H1 (cell line): ENCODE results near the gene LIMS1. TPM values are rescaled to one million over a fixed set of nuclear protein-coding genes. Genes with fewer than 3 reads are reported as not detected.
"Not testable (repeated sequence)": the region's sequence is repeated elsewhere in the genome, so short reads cannot be mapped to it uniquely, and the experiment has no call there.

Experiments
- CTCF ChIA-PET: fragments of 300-600 bp; sonication (Branson Sonifier 250); formaldehyde crosslinking; loops from one replicate; lab custom pipeline; 2021; ENCODE audit not compliant: partially characterized antibody; lab: Charles Lee
- POLR2A ChIA-PET: fragments of 300-600 bp; sonication (Branson Sonifier 250); formaldehyde crosslinking; loops from one replicate; lab custom pipeline; 2021; ENCODE audit warnings: inconsistent platforms; ENCODE audit not compliant: partially characterized antibody; lab: Charles Lee
- DNase-seq, 2 experiments: peaks; one replicate each; pipeline versions ENCODE4 v3.0.0 to v3.0.0-alpha.2; 2010 to 2022; ENCODE audit warnings: low spot score in 2 of 2, low read depth in 1 of 2, mixed read lengths in 1 of 2
- FAIRE-seq: peaks from 2 replicates; lab custom pipeline; 2011; peaks lifted over from hg19 to GRCh38; lab: Jason Lieb, UNC
- H2AFZ ChIP-seq: 2 replicates; pipeline ENCODE4 v1.8.1; 2012; ENCODE audit warnings: low read length, inconsistent platforms
- H2AK5ac ChIP-seq: 2 replicates; pipeline ENCODE4 v1.6.1; 2013; ENCODE audit warnings: low read depth, low read length
- H2BK120ac ChIP-seq: replicated peaks from 2 replicates; pipeline ENCODE3; 2013; ENCODE audit warnings: low read depth, low read length, inconsistent platforms
- H2BK12ac ChIP-seq: 2 replicates; pipeline ENCODE4 v1.6.1; 2013; ENCODE audit warnings: low read depth, low read length
- H2BK15ac ChIP-seq: 2 replicates; pipeline ENCODE4 v1.6.1; 2013; ENCODE audit warnings: low read length
- H2BK20ac ChIP-seq: 2 replicates; pipeline ENCODE4 v1.6.1; 2013; ENCODE audit warnings: low read length
- H2BK5ac ChIP-seq: 2 replicates; pipeline ENCODE4 v1.6.1; 2013; ENCODE audit warnings: low read depth, low read length
- H3K14ac ChIP-seq: 2 replicates; pipeline ENCODE4 v1.6.1; 2013; ENCODE audit warnings: inconsistent platforms; ENCODE audit not compliant: insufficient read length
- H3K18ac ChIP-seq: 2 replicates; pipeline ENCODE4 v1.6.1; 2013; ENCODE audit warnings: low read length; ENCODE audit errors: extremely low read depth
- H3K23ac ChIP-seq: 2 replicates; pipeline ENCODE4 v1.6.1; 2013; ENCODE audit warnings: inconsistent platforms; ENCODE audit not compliant: insufficient read length
- H3K23me2 ChIP-seq: 2 replicates; pipeline ENCODE4 v1.6.1; 2013; ENCODE audit warnings: low read depth, low read length
- H3K27ac ChIP-seq: 2 replicates; pipeline ENCODE4 v1.6.1; 2011; ENCODE audit warnings: low read depth, low read length, inconsistent platforms
- H3K27me3 ChIP-seq, 4 experiments: replicated peaks in 1 of 4; 1 replicate in 1 of 4; 2 replicates in 3 of 4; pipeline versions ENCODE4 v1.6.1 to v1.8.1; 2011 to 2013; ENCODE audit warnings: low read length in 3 of 4, mild to moderate bottlenecking in 3 of 4, inconsistent platforms in 2 of 4, mixed read lengths in 2 of 4, moderate library complexity in 1 of 4; ENCODE audit not compliant: control insufficient read depth in 3 of 4, insufficient read depth in 3 of 4; ENCODE audit errors: extremely low read depth in 1 of 4
- H3K36me3 ChIP-seq, 4 experiments: 2 replicates each; pipeline versions ENCODE4 v1.6.1 to v1.8.1; 2011 to 2013; ENCODE audit warnings: mild to moderate bottlenecking in 4 of 4, low read length in 3 of 4, moderate library complexity in 2 of 4, control low read depth in 1 of 4, inconsistent platforms in 1 of 4; ENCODE audit not compliant: insufficient read depth in 4 of 4, control insufficient read depth in 2 of 4
- H3K4ac ChIP-seq: replicated peaks from 2 replicates; pipeline ENCODE3; 2013; ENCODE audit warnings: low read length, low read depth, mixed read lengths, inconsistent platforms; ENCODE audit not compliant: insufficient read length
- H3K4me1 ChIP-seq, 4 experiments: replicated peaks in 1 of 4; 1 replicate in 1 of 4; 2 replicates in 3 of 4; pipeline versions ENCODE4 v1.6.1 to v1.8.1; 2011 to 2013; ENCODE audit warnings: low read length in 3 of 4, inconsistent platforms in 2 of 4, mixed read lengths in 1 of 4; ENCODE audit not compliant: insufficient read depth in 4 of 4, control insufficient read depth in 3 of 4
- H3K4me2 ChIP-seq, 2 experiments: 2 replicates each; pipeline versions ENCODE4 v1.6.1 to v1.8.1; 2011 to 2013; ENCODE audit warnings: low read depth in 2 of 2, low read length in 2 of 2, control low read depth in 1 of 2, inconsistent platforms in 1 of 2, mild to moderate bottlenecking in 1 of 2; ENCODE audit not compliant: insufficient read depth in 1 of 2
- H3K4me3 ChIP-seq, 4 experiments: fragments of 200-600, 300-600 bp in 1 of 4; sonication (generic), shearing (Covaris generic), sonication (Bioruptor Twin) in 1 of 4; 2 replicates each; pipeline versions ENCODE4 v1.5.1 to v1.8.1; 2011 to 2016; ENCODE audit warnings: low read length in 4 of 4, low read depth in 3 of 4, control low read depth in 2 of 4, inconsistent platforms in 2 of 4, mild to moderate bottlenecking in 2 of 4, mixed read lengths in 1 of 4, moderate library complexity in 1 of 4; ENCODE audit not compliant: insufficient read depth in 2 of 4; ENCODE audit errors: extremely low read depth in 1 of 4
- H3K56ac ChIP-seq: replicated peaks from 2 replicates; pipeline ENCODE3; 2013; ENCODE audit warnings: low read depth, mild to moderate bottlenecking, mixed read lengths, low read length, inconsistent platforms; ENCODE audit not compliant: insufficient read length
- H3K79me1 ChIP-seq: 2 replicates; pipeline ENCODE4 v1.6.1; 2013; ENCODE audit warnings: low read depth, low read length, control low read depth
- H3K79me2 ChIP-seq, 2 experiments: 2 replicates each; pipeline versions ENCODE4 v1.6.1 to v1.8.1; 2012 to 2013; ENCODE audit warnings: low read length in 2 of 2, mild to moderate bottlenecking in 2 of 2, inconsistent platforms in 1 of 2; ENCODE audit not compliant: insufficient read depth in 2 of 2, control insufficient read depth in 1 of 2
- H3K9ac ChIP-seq, 4 experiments: replicated peaks in 1 of 4; 1 replicate in 1 of 4; 2 replicates in 3 of 4; pipeline versions ENCODE4 v1.6.1 to v1.8.1; 2011 to 2013; ENCODE audit warnings: low read depth in 3 of 4, low read length in 3 of 4, control low read depth in 2 of 4, mild to moderate bottlenecking in 2 of 4, moderate library complexity in 2 of 4, inconsistent platforms in 1 of 4; ENCODE audit errors: extremely low read depth in 1 of 4
- H3K9me3 ChIP-seq, 2 experiments: 2 replicates each; pipeline versions ENCODE4 v1.6.1 to v1.8.1; 2012 to 2013; ENCODE audit warnings: mild to moderate bottlenecking in 2 of 2, moderate library complexity in 2 of 2, control low read depth in 1 of 2, inconsistent platforms in 1 of 2, low read depth in 1 of 2, low read length in 1 of 2, mixed read lengths in 1 of 2; ENCODE audit not compliant: insufficient read depth in 2 of 2
- H4K20me1 ChIP-seq, 2 experiments: replicated peaks in 1 of 2; 2 replicates each; pipeline versions ENCODE3 to v1.8.1; 2011 to 2013; ENCODE audit warnings: inconsistent platforms in 2 of 2, low read length in 2 of 2, mild to moderate bottlenecking in 1 of 2; ENCODE audit not compliant: insufficient read depth in 2 of 2, control insufficient read depth in 1 of 2
- H4K5ac ChIP-seq: 2 replicates; pipeline ENCODE4 v1.6.1; 2013; ENCODE audit warnings: low read length, low read depth, mixed read lengths, inconsistent platforms; ENCODE audit not compliant: insufficient read length
- H4K8ac ChIP-seq: 2 replicates; pipeline ENCODE4 v1.8.0; 2013; ENCODE audit warnings: mild to moderate bottlenecking, moderate library complexity, low read length, inconsistent platforms; ENCODE audit not compliant: insufficient read depth; ENCODE audit errors: extremely low read depth
- H4K91ac ChIP-seq: replicated peaks from 2 replicates; pipeline ENCODE3; 2013; ENCODE audit warnings: low read length, mixed read lengths, inconsistent platforms; ENCODE audit not compliant: insufficient read length
- WGBS, 2 experiments: shearing (Covaris generic) in 1 of 2; methylation state at CpG; one replicate each; pipeline versions ENCODE4 v1.1.6 to v1.1.7; 2013 to 2015; ENCODE audit warnings: low lambda C conversion rate in 2 of 2, mixed read lengths in 2 of 2, inconsistent platforms in 1 of 2, low coverage in 1 of 2, missing lambda C conversion rate in 1 of 2; ENCODE audit not compliant: insufficient replicate concordance in 2 of 2, insufficient coverage in 1 of 2, insufficient read length in 1 of 2; ENCODE audit errors: extremely low coverage in 1 of 2, missing lambda C conversion rate in 1 of 2; 5-methylcytosine and 5-hydroxymethylcytosine counted together
- polyA plus RNA-seq, 7 experiments: library from polyadenylated mRNA; depleted of rRNA in 3 of 7; stranded (reverse) in 5 of 7; unstranded in 2 of 7; fragments of >200 nt in 5 of 7; fragments of 200-250 nt in 2 of 7; gene quantifications; 1 replicate in 5 of 7; 2 replicates in 1 of 7; 4 replicates in 1 of 7; pipeline versions ENCODE4 v1.2.1 to v1.2.3, GENCODE V29; 2011 to 2013; ENCODE audit warnings: missing spikeins in 2 of 7, mixed read lengths in 2 of 7
- total RNA-seq: library from RNA; stranded (reverse); fragmentation: NEBNext Ultra II Directional; extraction: Animal tissue kit (Norgen Biotek cat#: 25700); gene quantifications from 2 replicates; pipeline ENCODE4 v1.2.1, GENCODE V29; 2021

LIMS1 gene
- total and polyA plus RNA-seq, 2 of the 8 experiments (the other 6 are each of a cell fraction or from before 2014, with no cell fraction given), result 24.1 to 36.7 TPM

GRCh38 chr2:108670282-108670681, 136.0 kb downstream of the LIMS1 start:
- H2AK5ac ChIP-seq, H4K20me1 ChIP-seq, H2BK20ac ChIP-seq, H3K4me2 ChIP-seq, H4K5ac ChIP-seq, POLR2A ChIA-PET, H3K27me3 ChIP-seq, H3K4me3 ChIP-seq, H3K14ac ChIP-seq, H3K27ac ChIP-seq, H3K4ac ChIP-seq, H3K9ac ChIP-seq, H4K8ac ChIP-seq, CTCF ChIA-PET, H2BK5ac ChIP-seq, FAIRE-seq, H2BK120ac ChIP-seq, H3K9me3 ChIP-seq, H3K56ac ChIP-seq, H2BK15ac ChIP-seq, H3K23ac ChIP-seq, H2AFZ ChIP-seq, H3K36me3 ChIP-seq, H4K91ac ChIP-seq, H3K18ac ChIP-seq, H3K79me1 ChIP-seq, H2BK12ac ChIP-seq, DNase-seq, H3K79me2 ChIP-seq, H3K23me2 ChIP-seq, H3K4me1 ChIP-seq: not testable (repeated sequence)
- 100% methylated on average over 1 of the region's 1 CpG; no CpG with 5 or more reads in 1 of the 2 experiments for WGBS, 2 experiments

- H2AFZ ChIP-seq, H3K18ac ChIP-seq, H3K4me1 ChIP-seq, DNase-seq, H4K8ac ChIP-seq, H3K23me2 ChIP-seq, H4K5ac ChIP-seq, H3K9ac ChIP-seq, H3K4me2 ChIP-seq, H3K27ac ChIP-seq, H4K20me1 ChIP-seq, H3K27me3 ChIP-seq, CTCF ChIA-PET, H2BK15ac ChIP-seq, H3K4ac ChIP-seq, H2BK120ac ChIP-seq, H3K79me1 ChIP-seq, FAIRE-seq, H3K4me3 ChIP-seq, H2BK12ac ChIP-seq, H2BK20ac ChIP-seq, H3K23ac ChIP-seq, H3K36me3 ChIP-seq, H4K91ac ChIP-seq, H3K56ac ChIP-seq, H2BK5ac ChIP-seq, POLR2A ChIA-PET, H3K9me3 ChIP-seq, H2AK5ac ChIP-seq, H3K14ac ChIP-seq, H3K79me2 ChIP-seq: not testable (repeated sequence)
- no CpG with 5 or more reads among the region's 6 CpGs for WGBS, 2 experiments
Observed at GRCh38 chr2:108672200-108672805, 138.0 kb downstream of the LIMS1 start.
